Left lung (tissue), 10 donors: ENCODE data around the gene MCOLN2. TPM values are rescaled to one million over a fixed set of nuclear protein-coding genes. Genes with fewer than 3 reads are reported as not detected.
"Not testable (repeated sequence)": the region's sequence is repeated elsewhere in the genome, so short reads cannot be mapped to it uniquely, and the experiment has no call there.

Experiments used
- ATAC-seq: fragments of 200-7000 bp; cut with Tn5 transposase; one replicate; pipeline ENCODE4 v1.9.1; 2020; ENCODE audit warnings: moderate library complexity
- DNase-seq, 4 donors: peaks; one replicate each; pipeline ENCODE4 v3.0.0-alpha.2; 2013 to 2020
- H3K27ac ChIP-seq, 2 donors: fragments of 200-600 bp; sonication (generic) in 1 of 2; one replicate each; pipeline versions ENCODE4 v1.5.0 to v1.8.0; 2020 to 2021
- H3K27me3 ChIP-seq, 2 donors: fragments of 200-600 bp; sonication (generic) in 1 of 2; one replicate each; pipeline versions ENCODE4 v1.5.0 to v1.8.0; 2020 to 2021
- H3K36me3 ChIP-seq, 2 donors: fragments of 200-600 bp; sonication (generic) in 1 of 2; one replicate each; pipeline versions ENCODE4 v1.5.0 to v1.8.0; 2020 to 2021
- H3K4me1 ChIP-seq, 2 donors: fragments of 200-600 bp; one replicate each; pipeline ENCODE4 v1.8.0; 2021
- H3K4me3 ChIP-seq, 2 donors: fragments of 200-600 bp; sonication (generic) in 1 of 2; one replicate each; pipeline versions ENCODE4 v1.5.0 to v1.8.0; 2020 to 2021; ENCODE audit warnings: mild to moderate bottlenecking in 1 of 2
- H3K9me3 ChIP-seq, 2 donors: fragments of 200-600 bp; sonication (generic) in 1 of 2; one replicate each; pipeline versions ENCODE4 v1.5.0 to v1.8.0; 2020 to 2021
- intact Hi-C, 2 donors: fragments of 100-400 bp; cut with DNase I; formaldehyde crosslinking; loops; one replicate each; pipeline versions ENCODE4 v1.11.2 to v1.14.2; 2022
- polyA plus RNA-seq, 6 donors: library from polyadenylated mRNA; unstranded; fragments of 120-200 nt; gene quantifications; one replicate each; pipeline ENCODE4 v1.2.1, GENCODE V29; 2013; ENCODE audit not compliant: insufficient read length in 6 of 6
- total RNA-seq, 2 donors: library from RNA; stranded (reverse); fragmentation: NEBNext Ultra II Directional; extraction: Animal tissue kit (Norgen Biotek cat#: 25700); gene quantifications; one replicate each; pipeline ENCODE4 v1.2.1, GENCODE V29; 2021
- TF ChIP-seq, protein P1 (sequence below), 2 donors: fragments of 200-600 bp; sonication (generic) in 1 of 2; IDR thresholded peaks; one replicate each; pipeline versions ENCODE4 v1.5.0 to v1.8.0; 2021; ENCODE audit warnings: antibody characterized with exemption in 2 of 2
- donor health status: DM: no; HTN: yes; CAD: no.
- donor health status: DM: no; HTN: no; CAD: no.

The MCOLN2 gene
- total and polyA plus RNA-seq, 8 donors: 2.8 to 5.9 (median 3.8) TPM

DNA sequence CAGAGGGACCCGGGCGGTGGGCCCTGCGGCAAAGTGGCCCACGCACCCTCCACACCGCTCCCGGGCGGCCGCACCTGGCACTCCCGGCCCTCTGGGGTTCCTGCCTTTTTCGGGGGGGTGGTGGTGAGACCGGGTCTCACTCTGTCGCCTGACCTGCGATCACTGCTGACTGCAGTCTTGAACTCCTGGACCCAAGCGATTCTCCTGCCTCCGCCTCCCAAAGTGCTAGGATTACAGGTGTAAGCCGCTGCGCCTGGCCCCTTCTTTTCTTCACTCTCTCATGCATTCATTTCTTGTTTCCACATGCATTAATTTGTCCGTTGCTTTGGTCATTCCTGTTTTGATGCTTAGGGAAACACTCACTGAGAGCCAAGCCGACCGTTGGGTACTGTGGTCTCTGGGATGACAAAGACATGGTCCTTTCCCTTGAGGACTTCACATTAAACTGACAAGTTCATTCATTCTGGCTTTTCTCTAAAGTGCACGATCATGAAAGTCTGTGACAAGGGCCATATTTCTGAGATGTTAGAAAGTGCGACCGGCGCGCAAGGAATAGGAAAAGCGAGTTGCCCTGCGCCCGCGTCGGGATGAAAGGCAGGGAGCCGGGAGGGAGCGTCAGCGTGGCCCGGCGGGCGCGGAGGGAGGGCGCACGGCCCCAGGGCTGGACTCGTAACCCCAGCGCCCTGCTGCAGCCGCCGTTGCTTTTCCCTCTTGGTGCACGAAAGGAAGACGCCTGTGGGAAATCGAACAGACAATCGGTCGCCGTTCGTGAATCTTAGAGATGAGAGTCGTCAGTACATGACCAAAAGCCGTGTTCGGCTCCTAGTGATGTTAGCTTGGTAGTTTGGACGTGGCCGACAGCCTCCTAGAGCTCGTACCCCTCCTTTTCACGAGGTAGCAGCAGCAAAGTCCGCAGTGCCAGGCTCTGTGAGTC is 1.0 kb upstream of the MCOLN2 start:
- intact Hi-C loops: no loop called here
- Histone ChIP-seq H3K36me3 (no peaks in the 10 kb centered on the region), H3K27me3 (peaks cover 11 to 68% of the 10 kb centered on the region in 2 donors), H3K27ac (no peak overlapping the region), H3K4me1 (peaks cover 10 to 26% of the 10 kb centered on the region in 2 donors), H3K4me3 (peak overlapping the region; percentile 56 to 60), H3K9me3 (no peaks in the 10 kb centered on the region)
- TF ChIP-seq, protein P1, sequence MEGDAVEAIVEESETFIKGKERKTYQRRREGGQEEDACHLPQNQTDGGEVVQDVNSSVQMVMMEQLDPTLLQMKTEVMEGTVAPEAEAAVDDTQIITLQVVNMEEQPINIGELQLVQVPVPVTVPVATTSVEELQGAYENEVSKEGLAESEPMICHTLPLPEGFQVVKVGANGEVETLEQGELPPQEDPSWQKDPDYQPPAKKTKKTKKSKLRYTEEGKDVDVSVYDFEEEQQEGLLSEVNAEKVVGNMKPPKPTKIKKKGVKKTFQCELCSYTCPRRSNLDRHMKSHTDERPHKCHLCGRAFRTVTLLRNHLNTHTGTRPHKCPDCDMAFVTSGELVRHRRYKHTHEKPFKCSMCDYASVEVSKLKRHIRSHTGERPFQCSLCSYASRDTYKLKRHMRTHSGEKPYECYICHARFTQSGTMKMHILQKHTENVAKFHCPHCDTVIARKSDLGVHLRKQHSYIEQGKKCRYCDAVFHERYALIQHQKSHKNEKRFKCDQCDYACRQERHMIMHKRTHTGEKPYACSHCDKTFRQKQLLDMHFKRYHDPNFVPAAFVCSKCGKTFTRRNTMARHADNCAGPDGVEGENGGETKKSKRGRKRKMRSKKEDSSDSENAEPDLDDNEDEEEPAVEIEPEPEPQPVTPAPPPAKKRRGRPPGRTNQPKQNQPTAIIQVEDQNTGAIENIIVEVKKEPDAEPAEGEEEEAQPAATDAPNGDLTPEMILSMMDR (IDR thresholded peaks at IDR 0.05): no peak
- ATAC-seq: peak; percentile 48
- DNase-seq: peak in 1 of 4 donors; percentile 51

DNA sequence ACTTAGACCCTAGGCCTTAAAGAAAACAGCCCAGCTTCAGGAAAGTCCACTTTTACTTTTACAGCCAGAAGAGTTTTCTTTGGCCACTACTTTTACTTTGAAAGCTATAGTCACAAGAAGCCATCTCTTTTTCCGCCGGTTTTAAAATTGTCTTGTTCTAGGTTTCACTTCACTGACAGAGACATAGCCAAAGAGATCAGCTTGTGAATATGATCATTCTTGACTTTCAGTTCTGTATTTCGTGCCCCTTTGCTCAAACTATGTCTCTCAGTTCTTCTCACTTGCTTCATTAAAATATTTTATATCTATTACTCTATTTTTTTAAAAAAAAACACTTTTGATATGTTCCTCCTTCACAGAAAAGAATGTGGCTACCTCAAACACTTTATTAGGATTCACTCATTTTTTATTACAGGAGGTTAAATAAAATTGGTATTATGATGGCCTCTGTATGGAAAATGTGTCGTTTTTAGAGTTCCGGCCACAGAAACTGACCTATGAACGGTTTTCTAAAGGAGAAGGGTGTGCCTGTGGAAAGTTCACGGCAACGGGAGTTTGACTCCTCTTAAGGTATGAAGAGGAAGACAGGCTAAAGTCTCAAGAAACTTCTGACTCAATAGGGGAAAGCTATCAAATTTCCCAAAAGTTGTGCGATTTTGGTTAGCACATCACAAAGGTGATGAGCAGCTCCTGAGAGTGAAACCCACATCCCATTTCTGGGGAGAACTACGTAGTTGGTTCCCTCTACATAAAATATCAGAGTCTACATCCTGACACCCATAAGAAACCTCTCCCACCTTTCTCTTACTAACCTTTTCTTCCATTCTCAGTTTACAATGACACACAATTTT is 1.2 kb downstream of the MCOLN2 start:
- no peak for DNase-seq
- intact Hi-C loops: no loop called here

DNA sequence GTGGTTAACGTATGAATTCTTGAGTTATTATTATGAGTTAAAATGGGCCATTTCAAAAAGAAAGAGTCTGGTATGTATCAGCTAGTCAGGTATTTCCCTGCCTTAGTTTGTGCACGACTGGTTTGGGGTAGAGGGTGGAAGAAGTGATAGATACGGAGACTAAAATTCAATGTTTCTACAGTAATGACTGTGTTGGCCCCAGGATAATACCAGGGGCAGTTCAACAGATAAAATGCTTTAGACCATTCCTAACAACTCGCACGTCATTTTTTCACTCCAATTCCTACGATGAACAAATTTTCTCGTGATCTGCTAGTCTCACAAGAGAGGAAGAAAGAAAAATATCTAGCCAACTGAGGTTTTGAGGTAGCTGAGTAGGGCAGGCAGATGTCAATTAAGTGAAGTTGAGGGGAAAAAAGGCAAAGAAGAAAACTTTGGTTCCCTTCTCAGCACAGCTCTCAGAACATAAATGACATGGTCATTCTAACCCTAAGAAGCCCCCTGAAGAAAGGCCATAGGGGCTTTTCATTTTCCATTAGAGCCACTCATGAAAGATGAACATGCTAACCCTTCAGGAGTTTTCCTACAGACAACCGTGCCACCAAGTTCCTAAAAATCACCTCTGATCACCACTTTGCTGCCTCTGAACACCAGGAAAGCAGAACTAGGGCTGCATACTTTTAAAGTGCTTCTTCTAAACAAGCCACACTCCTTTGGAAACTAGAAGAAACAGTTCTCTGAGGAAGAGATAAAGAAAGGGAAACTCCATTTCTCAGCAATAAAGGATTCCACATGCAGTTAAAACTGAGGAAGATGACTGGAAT is 5.6 kb downstream of the MCOLN2 start:
- DNase-seq: no peak

More for the DNA sequence above, 1.2 kb downstream of the MCOLN2 start:
- peaks cover 6 to 52% of the 10 kb centered on the region in 2 donors for H3K27me3 ChIP-seq
- H3K36me3 ChIP-seq: no peaks in the 10 kb centered on the region
- no peak overlapping the region for H3K27ac ChIP-seq
- ATAC-seq: no peak
- H3K9me3 ChIP-seq: no peaks in the 10 kb centered on the region
- H3K4me3 ChIP-seq: peak overlapping the region in 1 of 2 donors; percentile 56
- peaks cover 10 to 26% of the 10 kb centered on the region in 2 donors for H3K4me1 ChIP-seq
- TF ChIP-seq, protein P1 (IDR thresholded peaks at IDR 0.05): no peak

DNA sequence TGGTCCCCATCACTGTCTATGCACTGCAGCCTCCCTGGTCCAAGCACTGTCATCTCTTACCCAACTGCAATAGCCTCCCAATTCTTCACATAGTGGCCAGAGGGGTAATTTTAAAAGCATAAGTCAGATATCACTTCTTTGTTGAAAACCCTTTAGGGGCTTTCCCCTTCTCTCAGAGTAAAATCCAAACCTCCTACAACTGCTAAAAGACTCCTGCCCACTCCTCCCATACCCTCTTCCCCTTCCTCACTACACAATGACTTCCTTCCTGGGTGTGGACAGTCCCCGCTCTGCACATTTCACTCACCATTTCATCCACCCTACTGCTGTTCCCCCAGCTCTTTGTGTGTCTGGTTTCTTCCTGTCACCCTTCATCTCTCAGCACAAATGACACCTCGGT is 8.3 kb downstream of the MCOLN2 start:
- no peaks in the 10 kb centered on the region for H3K4me1 ChIP-seq
- no peak overlapping the region for H3K27ac ChIP-seq
- no peaks in the 10 kb centered on the region for H3K27me3 ChIP-seq
- no peak overlapping the region for H3K4me3 ChIP-seq
- intact Hi-C loops: no loop called here
- no peak for ATAC-seq
- no peak for DNase-seq
- TF ChIP-seq, protein P1 (IDR thresholded peaks at IDR 0.05): no peak
- no peaks in the 10 kb centered on the region for H3K9me3 ChIP-seq
- no peaks in the 10 kb centered on the region for H3K36me3 ChIP-seq

More for the DNA sequence above, 5.6 kb downstream of the MCOLN2 start:
- intact Hi-C loops: no loop called here
- TF ChIP-seq, protein P1 (IDR thresholded peaks at IDR 0.05): no peak
- H3K9me3 ChIP-seq: no peaks in the 10 kb centered on the region
- H3K4me3 ChIP-seq: no peak overlapping the region
- H3K4me1 ChIP-seq: no peaks in the 10 kb centered on the region
- peaks cover 0 to 8% of the 10 kb centered on the region in 2 donors for H3K27me3 ChIP-seq
- no peak overlapping the region for H3K27ac ChIP-seq
- ATAC-seq: no peak
- no peaks in the 10 kb centered on the region for H3K36me3 ChIP-seq

DNA sequence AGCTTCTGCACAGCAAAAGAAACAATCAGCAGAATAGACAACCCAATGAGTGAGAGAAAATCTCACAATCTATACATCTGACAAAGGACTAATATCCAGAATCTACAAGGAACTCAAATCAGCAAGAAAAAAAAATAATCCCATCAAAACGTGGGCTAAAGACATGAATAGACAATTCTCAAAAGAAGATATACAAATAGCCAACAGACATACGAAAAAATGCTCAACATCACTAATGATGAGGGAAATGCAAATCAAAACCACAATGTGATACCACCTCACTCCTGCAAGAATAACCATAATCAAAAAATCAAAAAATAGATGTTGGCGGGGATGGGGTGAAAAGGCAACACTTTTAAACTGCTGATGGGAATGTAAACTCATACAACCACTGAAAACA is 10.4 kb downstream of the MCOLN2 start:
- intact Hi-C loops, H3K9me3 ChIP-seq, H3K27ac ChIP-seq, H3K27me3 ChIP-seq, H3K4me1 ChIP-seq, DNase-seq, ATAC-seq, H3K36me3 ChIP-seq, H3K4me3 ChIP-seq: not testable (repeated sequence)
